ENCODE results near the gene RARS2.
A peak's percentile ranks its signal among the peaks of the same experiment; 100 is the strongest.
"Not testable (repeated sequence)": the region's sequence is repeated elsewhere in the genome, so short reads cannot be mapped to it uniquely, and the experiment has no call there.

The RARS2 gene

DNA sequence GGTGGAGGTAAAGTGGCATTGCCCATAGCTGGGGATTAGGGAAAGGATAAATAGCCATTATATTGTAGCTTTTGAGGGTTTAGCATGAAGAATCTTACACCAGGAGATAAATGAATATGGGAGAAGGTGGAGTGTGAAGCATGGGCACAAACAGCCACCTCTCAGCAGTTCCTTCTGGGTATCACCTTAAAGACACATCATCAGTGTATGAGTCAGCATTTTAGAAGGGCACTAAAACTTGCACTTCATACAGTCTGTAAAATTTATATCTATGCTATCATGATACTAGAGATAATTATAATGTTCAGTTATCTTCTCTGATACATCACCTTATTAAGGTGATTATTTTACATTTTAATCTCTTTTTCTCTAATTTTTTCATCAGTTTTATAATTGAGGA is 91.7 kb downstream of the RARS2 start:
- Histone ChIP-seq H2AFZ (ENCODE audit: insufficient read depth, low read length, poor library complexity) (no peak overlapping the region), H3K4me3 (ENCODE audit: low read depth, low read length) (no peak overlapping the region), H3K18ac (ENCODE audit: low read length) (no peak overlapping the region), H3K79me2 (ENCODE audit: control insufficient read depth, insufficient read depth, low read length, poor library complexity) (no peaks in the 10 kb centered on the region), H3K9me3 (ENCODE audit: insufficient read depth, low read depth, low read length) (no peaks in the 10 kb centered on the region), H3K27me3 (ENCODE audit: insufficient read depth, low read length) (no peaks in the 10 kb centered on the region), H2BK120ac (ENCODE audit: insufficient read depth, low read length, poor library complexity) (no peak overlapping the region), H3K4me1 (ENCODE audit: control insufficient read depth in 1 of 2, insufficient read depth in 2 of 2, low read length in 2 of 2) (no peaks in the 10 kb centered on the region), H4K91ac (ENCODE audit: low read depth, low read length) (no peak overlapping the region), H3K4me2 (ENCODE audit: low read length) (no peak overlapping the region), H3K14ac (ENCODE audit: low read length) (no peak overlapping the region), H3K79me1 (ENCODE audit: low read length) (no peaks in the 10 kb centered on the region), H2BK12ac (ENCODE audit: low read length) (no peak overlapping the region), H2BK5ac (ENCODE audit: low read depth, low read length, poor library complexity) (no peak overlapping the region), H4K8ac (ENCODE audit: low read depth, low read length) (no peak overlapping the region), H2AK5ac (ENCODE audit: low read length) (no peak overlapping the region), H3K36me3 (ENCODE audit: control insufficient read depth in 1 of 2, insufficient read depth in 2 of 2, low read length in 2 of 2) (peaks cover 3 to 4% of the 10 kb centered on the region in 2 experiments), H3K27ac (ENCODE audit: low read depth, low read length) (no peak overlapping the region), H3K4ac (ENCODE audit: low read depth, low read length) (no peak overlapping the region), H3K23ac (ENCODE audit: low read length) (no peak overlapping the region), H4K12ac (ENCODE audit: low read depth, low read length) (no peak overlapping the region), H3K9ac (ENCODE audit: low read length) (no peak overlapping the region)
- DNase-seq = no peak

DNA sequence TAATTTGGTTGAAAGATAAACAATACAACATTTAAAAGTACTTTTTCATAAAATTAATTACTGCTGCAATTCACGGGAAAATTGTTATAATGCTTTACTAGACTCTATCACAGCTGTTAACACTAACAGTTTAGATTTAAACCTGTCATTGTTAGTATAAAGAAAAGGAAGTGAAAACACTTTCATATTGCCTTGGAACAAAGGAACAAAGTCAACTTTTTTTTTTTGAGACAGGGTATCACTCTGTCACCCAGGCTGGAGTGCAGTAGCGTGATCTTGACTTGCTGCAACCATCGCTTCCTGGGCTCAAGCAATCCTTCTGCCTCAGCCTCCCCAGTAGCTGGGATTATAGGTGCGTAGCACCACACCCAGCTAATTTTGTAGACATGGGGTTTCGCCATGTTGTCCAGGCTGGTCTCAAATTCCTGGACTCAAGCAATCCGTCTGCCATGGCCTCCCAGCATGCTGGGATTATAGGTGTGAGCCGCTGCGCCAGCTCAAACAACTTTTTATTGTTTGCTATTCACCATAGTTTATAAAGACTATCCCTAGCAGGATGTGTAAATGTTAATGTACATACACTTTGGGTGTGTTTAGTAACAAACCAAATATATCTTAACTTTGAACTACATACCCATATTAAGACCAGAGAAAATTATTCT is 94.9 kb downstream of the RARS2 start:
- Histone ChIP-seq H3K9ac (ENCODE audit: low read length) (no peak overlapping the region), H3K4me1 (ENCODE audit: control insufficient read depth in 1 of 2, insufficient read depth in 2 of 2, low read length in 2 of 2) (no peaks in the 10 kb centered on the region), H3K36me3 (ENCODE audit: control insufficient read depth in 1 of 2, insufficient read depth in 2 of 2, low read length in 2 of 2) (peaks cover 0 to 3% of the 10 kb centered on the region in 2 experiments), H4K91ac (ENCODE audit: low read depth, low read length) (no peak overlapping the region), H3K79me1 (ENCODE audit: low read length) (no peaks in the 10 kb centered on the region), H2AK5ac (ENCODE audit: low read length) (no peak overlapping the region), H3K9me3 (ENCODE audit: insufficient read depth, low read depth, low read length) (no peaks in the 10 kb centered on the region), H2AFZ (ENCODE audit: insufficient read depth, low read length, poor library complexity) (no peak overlapping the region), H2BK120ac (ENCODE audit: insufficient read depth, low read length, poor library complexity) (no peak overlapping the region), H3K14ac (ENCODE audit: low read length) (no peak overlapping the region), H4K8ac (ENCODE audit: low read depth, low read length) (no peak overlapping the region), H3K27me3 (ENCODE audit: insufficient read depth, low read length) (no peaks in the 10 kb centered on the region), H3K27ac (ENCODE audit: low read depth, low read length) (no peak overlapping the region), H3K4me2 (ENCODE audit: low read length) (no peak overlapping the region), H3K18ac (ENCODE audit: low read length) (no peak overlapping the region), H2BK5ac (ENCODE audit: low read depth, low read length, poor library complexity) (no peak overlapping the region), H3K4ac (ENCODE audit: low read depth, low read length) (no peak overlapping the region), H3K79me2 (ENCODE audit: control insufficient read depth, insufficient read depth, low read length, poor library complexity) (no peaks in the 10 kb centered on the region), H3K4me3 (ENCODE audit: low read depth, low read length) (no peak overlapping the region), H2BK12ac (ENCODE audit: low read length) (no peak overlapping the region), H3K23ac (ENCODE audit: low read length) (no peak overlapping the region), H4K12ac (ENCODE audit: low read depth, low read length) (no peak overlapping the region)
- WGBS (ENCODE audit: extremely low coverage, insufficient coverage, insufficient read length) = no CpG with 5 or more reads among the region's 8 CpGs
- DNase-seq = no peak

DNA sequence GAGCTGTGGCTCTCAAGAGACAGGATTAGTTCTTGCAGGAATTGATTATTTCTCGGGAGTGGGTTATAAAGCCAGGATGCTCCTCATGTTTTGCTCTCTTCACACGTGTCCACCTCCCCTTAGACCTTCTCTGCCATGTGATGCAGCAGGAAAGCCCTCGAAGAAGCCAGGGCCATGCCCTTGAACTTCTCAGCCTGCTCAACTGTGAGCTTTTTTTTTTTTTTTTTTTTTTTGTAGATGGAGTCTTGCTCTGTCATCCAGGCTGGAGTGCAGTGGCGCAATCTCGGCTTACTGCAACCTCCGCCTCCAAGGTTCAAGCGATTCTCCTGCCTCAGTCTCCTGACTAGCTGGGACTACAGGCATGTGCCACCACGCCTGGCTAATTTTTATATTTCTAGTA is 100.5 kb downstream of the RARS2 start:
- H4K91ac ChIP-seq (ENCODE audit: low read depth, low read length); H3K79me1 ChIP-seq (ENCODE audit: low read length); H4K8ac ChIP-seq (ENCODE audit: low read depth, low read length); H2AK5ac ChIP-seq (ENCODE audit: low read length); H3K4me1 ChIP-seq (ENCODE audit: control insufficient read depth in 1 of 2, insufficient read depth in 2 of 2, low read length in 2 of 2); H2AFZ ChIP-seq (ENCODE audit: insufficient read depth, low read length, poor library complexity); DNase-seq; H3K79me2 ChIP-seq (ENCODE audit: control insufficient read depth, insufficient read depth, low read length, poor library complexity); H3K18ac ChIP-seq (ENCODE audit: low read length); H3K27ac ChIP-seq (ENCODE audit: low read depth, low read length); H3K4me3 ChIP-seq (ENCODE audit: low read depth, low read length); H4K12ac ChIP-seq (ENCODE audit: low read depth, low read length); H2BK120ac ChIP-seq (ENCODE audit: insufficient read depth, low read length, poor library complexity); H3K9ac ChIP-seq (ENCODE audit: low read length); H3K4me2 ChIP-seq (ENCODE audit: low read length); H2BK12ac ChIP-seq (ENCODE audit: low read length); H2BK5ac ChIP-seq (ENCODE audit: low read depth, low read length, poor library complexity); H3K23ac ChIP-seq (ENCODE audit: low read length); H3K27me3 ChIP-seq (ENCODE audit: insufficient read depth, low read length); H3K9me3 ChIP-seq (ENCODE audit: insufficient read depth, low read depth, low read length); H3K36me3 ChIP-seq (ENCODE audit: control insufficient read depth in 1 of 2, insufficient read depth in 2 of 2, low read length in 2 of 2); H3K4ac ChIP-seq (ENCODE audit: low read depth, low read length); H3K14ac ChIP-seq (ENCODE audit: low read length): not testable (repeated sequence)
- no CpG with 5 or more reads among the region's 8 CpGs for WGBS (ENCODE audit: extremely low coverage, insufficient coverage, insufficient read length)

DNA sequence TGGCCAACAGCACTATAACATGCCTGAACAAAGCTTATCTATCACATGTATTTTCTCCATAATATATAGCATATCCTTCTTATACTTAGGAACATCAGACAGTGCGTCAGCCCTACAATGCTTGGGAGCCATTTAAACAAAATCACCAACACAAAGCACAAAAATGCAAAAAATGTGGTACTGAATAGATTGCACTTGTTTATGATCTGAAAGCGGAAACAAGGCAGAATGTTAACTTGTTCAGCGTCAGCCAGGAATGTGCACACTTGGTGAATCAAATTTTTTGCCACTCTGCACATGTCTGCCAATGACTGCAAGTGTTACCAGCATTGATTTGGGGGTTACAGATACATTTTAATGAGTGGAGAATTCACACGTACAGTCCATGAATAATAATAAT is 102.2 kb downstream of the RARS2 start:
- H3K18ac ChIP-seq (ENCODE audit: low read length) = no peak overlapping the region
- H3K4me1 ChIP-seq (ENCODE audit: control insufficient read depth in 1 of 2, insufficient read depth in 2 of 2, low read length in 2 of 2) = peaks cover 7 to 9% of the 10 kb centered on the region in 2 experiments
- WGBS (ENCODE audit: extremely low coverage, insufficient coverage, insufficient read length) = no CpG with 5 or more reads among the region's 4 CpGs
- no peak overlapping the region for H4K91ac ChIP-seq (ENCODE audit: low read depth, low read length)
- H3K36me3 ChIP-seq (ENCODE audit: control insufficient read depth in 1 of 2, insufficient read depth in 2 of 2, low read length in 2 of 2) = peaks cover 2 to 5% of the 10 kb centered on the region in 2 experiments
- H2BK12ac ChIP-seq (ENCODE audit: low read length) = no peak overlapping the region
- H3K79me1 ChIP-seq (ENCODE audit: low read length) = peaks cover 5% of the 10 kb centered on the region
- H3K9me3 ChIP-seq (ENCODE audit: insufficient read depth, low read depth, low read length) = peaks cover 4% of the 10 kb centered on the region
- no peaks in the 10 kb centered on the region for H3K27me3 ChIP-seq (ENCODE audit: insufficient read depth, low read length)
- no peak overlapping the region for H3K9ac ChIP-seq (ENCODE audit: low read length)
- peak in 1 of 2 donors; percentile 19 for DNase-seq
- no peak overlapping the region for H3K4me3 ChIP-seq (ENCODE audit: low read depth, low read length)
- H3K27ac ChIP-seq (ENCODE audit: low read depth, low read length) = no peak overlapping the region
- no peak overlapping the region for H3K4ac ChIP-seq (ENCODE audit: low read depth, low read length)
- H2BK5ac ChIP-seq (ENCODE audit: low read depth, low read length, poor library complexity) = no peak overlapping the region
- no peak overlapping the region for H3K14ac ChIP-seq (ENCODE audit: low read length)
- no peak overlapping the region for H4K12ac ChIP-seq (ENCODE audit: low read depth, low read length)
- H2AFZ ChIP-seq (ENCODE audit: insufficient read depth, low read length, poor library complexity) = no peak overlapping the region
- H2AK5ac ChIP-seq (ENCODE audit: low read length) = no peak overlapping the region
- H3K23ac ChIP-seq (ENCODE audit: low read length) = no peak overlapping the region
- no peak overlapping the region for H4K8ac ChIP-seq (ENCODE audit: low read depth, low read length)
- no peaks in the 10 kb centered on the region for H3K79me2 ChIP-seq (ENCODE audit: control insufficient read depth, insufficient read depth, low read length, poor library complexity)
- H3K4me2 ChIP-seq (ENCODE audit: low read length) = no peak overlapping the region
- no peak overlapping the region for H2BK120ac ChIP-seq (ENCODE audit: insufficient read depth, low read length, poor library complexity)

Data from trophoblast cell (in vitro differentiated cells and primary cell).